SK-N-SH (cell line): ENCODE results near the gene DDX50.

Source experiments
- EP300 ChIP-seq, 2 experiments: IDR thresholded peaks; 2 replicates each; pipeline versions ENCODE4 v1.4.0 to v1.6.1; 2012; ENCODE audit warnings: borderline replicate concordance in 1 of 2, low read depth in 1 of 2, low read length in 1 of 2
- FOXM1 ChIP-seq: IDR thresholded peaks from 2 replicates; pipeline ENCODE4 v1.4.0; 2012; ENCODE audit warnings: low read depth, mild to moderate bottlenecking
- GABPA ChIP-seq: IDR thresholded peaks from 2 replicates; pipeline ENCODE4 v1.4.0; 2012; ENCODE audit warnings: low read depth, mild to moderate bottlenecking
- JUND ChIP-seq: IDR thresholded peaks from 2 replicates; pipeline ENCODE4 v1.4.0; 2012
- MEF2A ChIP-seq: IDR thresholded peaks from 2 replicates; pipeline ENCODE4 v1.4.0; 2012; ENCODE audit warnings: low read depth, borderline replicate concordance
- NRF1 ChIP-seq: IDR thresholded peaks from 2 replicates; pipeline ENCODE4 v1.6.1; 2012; ENCODE audit warnings: low read depth, mild to moderate bottlenecking, low read length
- POLR2AphosphoS5 ChIP-seq: IDR thresholded peaks from 2 replicates; pipeline ENCODE4 v1.6.1; 2012; ENCODE audit warnings: low read depth, low read length
- SIN3A ChIP-seq: IDR thresholded peaks from 2 replicates; pipeline ENCODE4 v1.6.1; 2012; ENCODE audit warnings: low read depth, mild to moderate bottlenecking, low read length, moderate library complexity, borderline replicate concordance
- USF1 ChIP-seq: IDR thresholded peaks from 2 replicates; pipeline ENCODE4 v1.4.0; 2012; ENCODE audit warnings: low read depth, borderline replicate concordance
- YY1 ChIP-seq: IDR thresholded peaks from 2 replicates; pipeline ENCODE4 v1.4.0; 2012; ENCODE audit warnings: low read depth, mild to moderate bottlenecking
- TF ChIP-seq, protein P1 (sequence below): IDR thresholded peaks from 2 replicates; pipeline ENCODE4 v1.6.1; 2012; ENCODE audit warnings: mild to moderate bottlenecking, low read depth, low read length, moderate library complexity
- TF ChIP-seq, protein P2 (sequence below): fragments of 200-600 bp; sonication (generic); IDR thresholded peaks from 2 replicates; pipeline ENCODE4 v1.6.1; 2017; ENCODE audit warnings: antibody characterized with exemption, mild to moderate bottlenecking, moderate library complexity
- TF ChIP-seq, protein P3 (sequence below): IDR thresholded peaks from 2 replicates; pipeline ENCODE4 v1.4.0; 2012; ENCODE audit warnings: low read depth, borderline replicate concordance
- TF ChIP-seq, protein P4 (sequence below): IDR thresholded peaks from 2 replicates; pipeline ENCODE4 v1.4.0; 2012; ENCODE audit warnings: low read depth

- TF ChIP-seq, protein P1, sequence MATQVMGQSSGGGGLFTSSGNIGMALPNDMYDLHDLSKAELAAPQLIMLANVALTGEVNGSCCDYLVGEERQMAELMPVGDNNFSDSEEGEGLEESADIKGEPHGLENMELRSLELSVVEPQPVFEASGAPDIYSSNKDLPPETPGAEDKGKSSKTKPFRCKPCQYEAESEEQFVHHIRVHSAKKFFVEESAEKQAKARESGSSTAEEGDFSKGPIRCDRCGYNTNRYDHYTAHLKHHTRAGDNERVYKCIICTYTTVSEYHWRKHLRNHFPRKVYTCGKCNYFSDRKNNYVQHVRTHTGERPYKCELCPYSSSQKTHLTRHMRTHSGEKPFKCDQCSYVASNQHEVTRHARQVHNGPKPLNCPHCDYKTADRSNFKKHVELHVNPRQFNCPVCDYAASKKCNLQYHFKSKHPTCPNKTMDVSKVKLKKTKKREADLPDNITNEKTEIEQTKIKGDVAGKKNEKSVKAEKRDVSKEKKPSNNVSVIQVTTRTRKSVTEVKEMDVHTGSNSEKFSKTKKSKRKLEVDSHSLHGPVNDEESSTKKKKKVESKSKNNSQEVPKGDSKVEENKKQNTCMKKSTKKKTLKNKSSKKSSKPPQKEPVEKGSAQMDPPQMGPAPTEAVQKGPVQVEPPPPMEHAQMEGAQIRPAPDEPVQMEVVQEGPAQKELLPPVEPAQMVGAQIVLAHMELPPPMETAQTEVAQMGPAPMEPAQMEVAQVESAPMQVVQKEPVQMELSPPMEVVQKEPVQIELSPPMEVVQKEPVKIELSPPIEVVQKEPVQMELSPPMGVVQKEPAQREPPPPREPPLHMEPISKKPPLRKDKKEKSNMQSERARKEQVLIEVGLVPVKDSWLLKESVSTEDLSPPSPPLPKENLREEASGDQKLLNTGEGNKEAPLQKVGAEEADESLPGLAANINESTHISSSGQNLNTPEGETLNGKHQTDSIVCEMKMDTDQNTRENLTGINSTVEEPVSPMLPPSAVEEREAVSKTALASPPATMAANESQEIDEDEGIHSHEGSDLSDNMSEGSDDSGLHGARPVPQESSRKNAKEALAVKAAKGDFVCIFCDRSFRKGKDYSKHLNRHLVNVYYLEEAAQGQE: no peak
- TF ChIP-seq POLR2AphosphoS5 (no peak), SIN3A (no peak), EP300 (IDR thresholded peaks at IDR 0.05; ENCODE audit: borderline replicate concordance in 1 of 2, low read depth in 1 of 2, low read length in 1 of 2) (no peak), MEF2A (no peak), GABPA (no peak), FOXM1 (no peak), JUND (no peak), USF1 (no peak), YY1 (no peak), NRF1 (no peak)
- TF ChIP-seq, protein P2, sequence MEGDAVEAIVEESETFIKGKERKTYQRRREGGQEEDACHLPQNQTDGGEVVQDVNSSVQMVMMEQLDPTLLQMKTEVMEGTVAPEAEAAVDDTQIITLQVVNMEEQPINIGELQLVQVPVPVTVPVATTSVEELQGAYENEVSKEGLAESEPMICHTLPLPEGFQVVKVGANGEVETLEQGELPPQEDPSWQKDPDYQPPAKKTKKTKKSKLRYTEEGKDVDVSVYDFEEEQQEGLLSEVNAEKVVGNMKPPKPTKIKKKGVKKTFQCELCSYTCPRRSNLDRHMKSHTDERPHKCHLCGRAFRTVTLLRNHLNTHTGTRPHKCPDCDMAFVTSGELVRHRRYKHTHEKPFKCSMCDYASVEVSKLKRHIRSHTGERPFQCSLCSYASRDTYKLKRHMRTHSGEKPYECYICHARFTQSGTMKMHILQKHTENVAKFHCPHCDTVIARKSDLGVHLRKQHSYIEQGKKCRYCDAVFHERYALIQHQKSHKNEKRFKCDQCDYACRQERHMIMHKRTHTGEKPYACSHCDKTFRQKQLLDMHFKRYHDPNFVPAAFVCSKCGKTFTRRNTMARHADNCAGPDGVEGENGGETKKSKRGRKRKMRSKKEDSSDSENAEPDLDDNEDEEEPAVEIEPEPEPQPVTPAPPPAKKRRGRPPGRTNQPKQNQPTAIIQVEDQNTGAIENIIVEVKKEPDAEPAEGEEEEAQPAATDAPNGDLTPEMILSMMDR: no peak
- TF ChIP-seq, protein P3, sequence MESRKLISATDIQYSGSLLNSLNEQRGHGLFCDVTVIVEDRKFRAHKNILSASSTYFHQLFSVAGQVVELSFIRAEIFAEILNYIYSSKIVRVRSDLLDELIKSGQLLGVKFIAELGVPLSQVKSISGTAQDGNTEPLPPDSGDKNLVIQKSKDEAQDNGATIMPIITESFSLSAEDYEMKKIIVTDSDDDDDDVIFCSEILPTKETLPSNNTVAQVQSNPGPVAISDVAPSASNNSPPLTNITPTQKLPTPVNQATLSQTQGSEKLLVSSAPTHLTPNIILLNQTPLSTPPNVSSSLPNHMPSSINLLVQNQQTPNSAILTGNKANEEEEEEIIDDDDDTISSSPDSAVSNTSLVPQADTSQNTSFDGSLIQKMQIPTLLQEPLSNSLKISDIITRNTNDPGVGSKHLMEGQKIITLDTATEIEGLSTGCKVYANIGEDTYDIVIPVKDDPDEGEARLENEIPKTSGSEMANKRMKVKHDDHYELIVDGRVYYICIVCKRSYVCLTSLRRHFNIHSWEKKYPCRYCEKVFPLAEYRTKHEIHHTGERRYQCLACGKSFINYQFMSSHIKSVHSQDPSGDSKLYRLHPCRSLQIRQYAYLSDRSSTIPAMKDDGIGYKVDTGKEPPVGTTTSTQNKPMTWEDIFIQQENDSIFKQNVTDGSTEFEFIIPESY: no peak
- TF ChIP-seq, protein P4, sequence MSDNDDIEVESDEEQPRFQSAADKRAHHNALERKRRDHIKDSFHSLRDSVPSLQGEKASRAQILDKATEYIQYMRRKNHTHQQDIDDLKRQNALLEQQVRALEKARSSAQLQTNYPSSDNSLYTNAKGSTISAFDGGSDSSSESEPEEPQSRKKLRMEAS: no peak
These were observed 72.9 kb downstream of the DDX50 start for GRCh38 chr10:68973975-68974374.
